ENCODE measurements around the gene TRIM5.

Gene TRIM5
- long read RNA-seq, partial matches to known transcripts = 0 of 9 reads
- long read RNA-seq, other reads (novel, unspliced or antisense) = 7 of 9 reads

- Histone ChIP-seq H3K27me3 (ENCODE audit: insufficient read depth, poor library complexity, severe bottlenecking) (no peaks in the 10 kb centered on the region), H3K27ac (replicated peaks) (peak within 1 kb of the TSS; percentile 64), H3K4me3 (replicated peaks; ENCODE audit: insufficient read depth, low read length) (peak within 1 kb of the TSS; percentile 60)
- TF ChIP-seq CTCF (IDR thresholded peaks at IDR 0.05; ENCODE audit: insufficient read depth, low read length) (peak; percentile 27), REST (IDR thresholded peaks at IDR 0.05; ENCODE audit: insufficient replicate concordance, low read depth) (no peak), SPI1 (IDR thresholded peaks at IDR 0.05; ENCODE audit: borderline replicate concordance, low read depth) (no peak)
- DNase-seq (ENCODE audit: low read depth in 1 of 2, low spot score in 1 of 2) = peak; percentile 68 to 89
Observed at GRCh38 chr11:5684646-5685362, at the start of gene TRIM5. Gene TRIM5, minus strand, starts transcription at chr11:5685074. Its CDS starts 4,897 bp downstream, at chr11:5680177.

GRCh38 chr11:5727691-5728090, 42.8 kb upstream of the TRIM5 start:
- H3K4me3 ChIP-seq (replicated peaks; ENCODE audit: insufficient read depth, low read length) = no peak overlapping the region
- no peak for DNase-seq (ENCODE audit: low read depth in 1 of 2, low spot score in 1 of 2)
- TF ChIP-seq POLR2AphosphoS5 (IDR thresholded peaks at IDR 0.05; ENCODE audit: low read depth) (no peak), CTCF (IDR thresholded peaks at IDR 0.05; ENCODE audit: insufficient read depth, low read length) (no peak), SPI1 (IDR thresholded peaks at IDR 0.05; ENCODE audit: borderline replicate concordance, low read depth) (no peak)
- H3K27ac ChIP-seq (replicated peaks) = no peak overlapping the region
- H3K27me3 ChIP-seq (ENCODE audit: insufficient read depth, poor library complexity, severe bottlenecking) = peaks cover 4% of the 10 kb centered on the region

GRCh38 chr11:5726351-5726750, 41.5 kb upstream of the TRIM5 start:
- Histone ChIP-seq H3K4me3 (replicated peaks; ENCODE audit: insufficient read depth, low read length) (no peak overlapping the region), H3K27ac (replicated peaks) (no peak overlapping the region), H3K27me3 (ENCODE audit: insufficient read depth, poor library complexity, severe bottlenecking) (peaks cover 4% of the 10 kb centered on the region)
- DNase-seq (ENCODE audit: low read depth in 1 of 2, low spot score in 1 of 2) = no peak
- TF ChIP-seq REST (IDR thresholded peaks at IDR 0.05; ENCODE audit: insufficient replicate concordance, low read depth) (no peak), SPI1 (IDR thresholded peaks at IDR 0.05; ENCODE audit: borderline replicate concordance, low read depth) (no peak), POLR2AphosphoS5 (IDR thresholded peaks at IDR 0.05; ENCODE audit: low read depth) (no peak), GABPA (IDR thresholded peaks at IDR 0.05; ENCODE audit: low read depth) (no peak), CTCF (IDR thresholded peaks at IDR 0.05; ENCODE audit: insufficient read depth, low read length) (no peak)

- H3K4me3 ChIP-seq (replicated peaks; ENCODE audit: insufficient read depth, low read length) = no peak overlapping the region
- peaks cover 4% of the 10 kb centered on the region for H3K27me3 ChIP-seq (ENCODE audit: insufficient read depth, poor library complexity, severe bottlenecking)
- no peak for DNase-seq (ENCODE audit: low read depth in 1 of 2, low spot score in 1 of 2)
- TF ChIP-seq REST (IDR thresholded peaks at IDR 0.05; ENCODE audit: insufficient replicate concordance, low read depth) = no peak
- no peak for TF ChIP-seq SPI1 (IDR thresholded peaks at IDR 0.05; ENCODE audit: borderline replicate concordance, low read depth)
- TF ChIP-seq GABPA (IDR thresholded peaks at IDR 0.05; ENCODE audit: low read depth) = no peak
- no peak for TF ChIP-seq CTCF (IDR thresholded peaks at IDR 0.05; ENCODE audit: insufficient read depth, low read length)
- TF ChIP-seq POLR2AphosphoS5 (IDR thresholded peaks at IDR 0.05; ENCODE audit: low read depth) = no peak
- H3K27ac ChIP-seq (replicated peaks) = no peak overlapping the region
Observed at GRCh38 chr11:5722622-5723021, 37.7 kb upstream of the TRIM5 start.

Measured in HL-60 (cell line).